Activated T-helper 1 cell treated with Interleukin-2 at 50 U/mL for 16 hours (primary cell): ENCODE data around the gene BIRC2.

ENCODE experiments used
- DNase-seq: peaks from one replicate; pipeline ENCODE4 v3.0.0-alpha.2; 2020; ENCODE audit warnings: low read depth

Gene BIRC2

GRCh38 chr11:102346748-102347461 is at the start of gene BIRC2:
BIRC2 (plus strand) TSS chr11:102347214; CDS start chr11:102349855, 2,641 bp downstream.
- DNase-seq = peak; percentile 90

GRCh38 chr11:102300837-102301236 is 46.2 kb upstream of the BIRC2 start:
- peak; percentile 44 for DNase-seq

GRCh38 chr11:102302241-102302640 is 44.8 kb upstream of the BIRC2 start:
- no peak for DNase-seq

- no peak for DNase-seq
Measured at GRCh38 chr11:102304686-102305085, 42.3 kb upstream of the BIRC2 start.

- DNase-seq = no peak
Measured at GRCh38 chr11:102305352-102306047, 41.5 kb upstream of the BIRC2 start.

DNA sequence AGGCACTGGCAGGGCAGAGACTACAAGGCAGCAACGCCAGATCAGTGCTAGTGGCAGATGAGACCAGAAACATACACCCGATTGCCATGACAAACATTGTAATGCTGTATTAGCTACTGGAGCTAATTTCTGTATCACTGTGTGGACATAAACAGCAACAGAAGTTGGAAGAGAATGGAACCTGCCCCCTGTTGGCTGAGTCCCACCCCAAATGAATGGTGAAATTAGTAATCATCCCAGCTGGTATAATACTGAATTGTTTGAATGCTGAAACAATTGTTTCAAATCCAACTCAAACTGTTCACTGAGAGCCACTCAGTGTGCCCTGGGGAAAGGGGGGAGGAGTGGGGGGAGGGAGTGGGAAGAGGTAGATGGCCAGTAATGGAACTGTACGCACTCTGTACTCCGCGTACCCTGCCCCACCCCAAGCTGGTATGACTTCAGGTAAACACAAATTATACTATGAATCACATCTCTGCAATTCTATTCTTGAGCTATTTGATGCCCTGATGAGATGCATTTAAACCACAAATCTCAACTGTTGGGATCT is 40.9 kb upstream of the BIRC2 start:
- DNase-seq = no peak

DNA sequence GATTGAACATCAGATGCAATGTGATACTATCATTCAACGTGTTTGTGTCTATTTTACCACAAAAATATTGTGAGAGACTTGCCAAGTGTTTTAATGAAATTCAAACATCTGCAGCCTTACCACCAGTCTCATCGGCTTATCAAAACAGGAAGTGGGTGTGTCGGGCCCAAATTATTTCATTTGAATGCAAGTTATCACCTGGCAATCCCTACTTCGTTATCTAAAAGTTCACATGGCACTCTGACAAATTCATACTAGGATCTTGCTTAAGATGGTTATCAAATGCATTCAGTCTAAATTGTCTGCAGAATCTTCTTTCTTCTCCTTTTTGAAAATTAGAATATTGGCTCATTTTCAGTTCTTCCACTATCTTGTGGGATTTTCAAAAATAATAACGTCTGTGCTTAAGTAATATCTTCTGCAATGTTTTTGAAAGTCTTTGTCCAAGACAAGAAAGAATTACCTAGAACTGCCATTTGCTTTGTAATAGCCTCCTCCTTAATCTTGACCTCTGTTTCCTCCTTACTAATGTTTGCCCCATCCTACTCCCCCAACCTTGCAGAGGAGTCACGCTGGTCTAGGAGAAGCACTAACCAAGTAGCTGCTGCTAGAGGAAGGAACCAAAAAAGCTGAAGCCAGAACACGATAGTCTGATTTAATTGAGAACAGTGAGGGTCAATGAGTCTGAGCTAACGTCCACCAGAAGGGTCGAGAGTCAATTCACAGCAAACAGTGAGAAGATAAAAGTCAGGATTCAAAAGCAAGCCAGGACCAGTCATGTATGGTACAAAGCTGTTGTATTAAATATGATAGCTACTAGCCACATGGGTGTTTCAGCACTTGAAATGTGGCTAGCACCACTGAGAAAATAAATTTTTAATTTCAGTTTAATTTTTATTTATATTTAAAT is 39.9 kb upstream of the BIRC2 start:
- DNase-seq = no peak

DNA sequence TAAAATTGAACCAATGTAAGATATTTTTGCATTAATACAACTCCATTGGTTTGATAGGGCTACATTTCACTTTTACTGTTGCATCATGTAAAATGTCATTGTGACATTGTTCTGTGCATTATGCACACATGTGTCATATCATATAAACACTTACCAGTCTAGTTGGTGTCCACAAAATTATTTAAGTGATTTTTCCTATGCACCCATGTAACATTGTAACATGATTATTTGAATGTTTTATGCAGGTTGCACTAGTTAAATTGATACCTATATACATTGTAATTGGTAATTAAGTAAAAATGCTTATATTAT is 39.3 kb upstream of the BIRC2 start:
- DNase-seq = no peak

DNA sequence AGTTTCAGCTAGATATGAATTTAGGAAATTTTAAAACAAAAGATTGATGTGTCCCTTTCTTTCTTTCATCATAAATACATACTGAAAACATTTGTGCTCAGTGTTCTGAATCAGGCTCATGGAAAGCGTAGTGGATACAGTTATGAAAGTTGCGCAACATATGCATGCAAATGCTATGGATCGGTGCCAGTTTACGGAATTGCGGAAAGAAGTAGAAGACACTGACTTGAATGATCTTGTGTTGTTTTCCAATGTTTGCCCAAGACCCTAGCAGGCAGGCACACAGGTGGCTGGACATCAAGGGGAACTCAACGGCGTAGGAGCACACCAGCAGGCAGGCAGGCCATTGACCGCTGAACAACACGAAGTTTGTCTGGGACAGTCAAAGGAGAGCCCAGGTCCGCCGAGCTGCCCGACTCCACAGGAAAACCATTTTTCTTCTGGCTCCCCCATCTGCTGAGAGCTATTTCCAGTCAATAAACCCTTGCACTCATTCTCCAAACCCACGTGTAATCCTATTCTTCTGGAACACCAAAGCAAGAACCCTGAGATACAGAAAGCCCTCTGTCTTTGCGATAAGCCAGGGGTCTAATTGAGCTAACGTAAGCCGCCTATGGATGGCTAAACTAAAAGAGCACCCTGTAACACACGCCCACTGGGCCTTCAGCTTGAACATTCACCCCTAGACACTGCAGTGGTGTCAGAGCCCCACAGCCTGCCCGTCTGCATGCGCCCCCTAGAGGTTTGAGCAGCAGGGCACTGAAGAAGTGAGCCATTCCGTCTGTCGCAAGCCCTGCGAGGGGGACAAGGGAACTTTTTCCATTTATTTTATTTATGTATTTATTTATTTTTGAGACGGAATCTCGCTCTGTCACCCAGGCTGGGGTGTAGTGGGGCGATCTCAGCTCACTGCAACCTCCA is 37.1 kb upstream of the BIRC2 start:
- no peak for DNase-seq

GRCh38 chr11:102312667-102313066 is 34.3 kb upstream of the BIRC2 start:
- DNase-seq = no peak

- no peak for DNase-seq
Measured at GRCh38 chr11:102313238-102313940, 33.6 kb upstream of the BIRC2 start.

DNA sequence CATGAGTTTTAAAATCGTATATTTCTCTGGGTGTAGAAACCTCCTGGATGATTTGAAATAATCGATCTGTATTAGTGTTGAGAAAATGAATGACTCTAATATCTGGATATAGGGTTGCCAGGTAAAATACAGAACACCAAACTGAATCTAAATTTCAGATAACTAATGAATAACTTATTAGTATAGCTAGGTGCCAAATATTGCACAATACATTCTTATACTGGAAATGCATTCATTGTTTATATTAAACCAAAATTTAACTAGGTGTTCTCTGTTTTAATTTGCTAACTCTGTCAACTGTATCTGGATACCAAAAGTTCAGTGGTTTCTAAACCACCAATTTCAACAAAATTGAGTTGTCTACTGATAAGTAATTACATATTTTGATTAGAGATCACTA is 32.2 kb upstream of the BIRC2 start:
- no peak for DNase-seq

DNA sequence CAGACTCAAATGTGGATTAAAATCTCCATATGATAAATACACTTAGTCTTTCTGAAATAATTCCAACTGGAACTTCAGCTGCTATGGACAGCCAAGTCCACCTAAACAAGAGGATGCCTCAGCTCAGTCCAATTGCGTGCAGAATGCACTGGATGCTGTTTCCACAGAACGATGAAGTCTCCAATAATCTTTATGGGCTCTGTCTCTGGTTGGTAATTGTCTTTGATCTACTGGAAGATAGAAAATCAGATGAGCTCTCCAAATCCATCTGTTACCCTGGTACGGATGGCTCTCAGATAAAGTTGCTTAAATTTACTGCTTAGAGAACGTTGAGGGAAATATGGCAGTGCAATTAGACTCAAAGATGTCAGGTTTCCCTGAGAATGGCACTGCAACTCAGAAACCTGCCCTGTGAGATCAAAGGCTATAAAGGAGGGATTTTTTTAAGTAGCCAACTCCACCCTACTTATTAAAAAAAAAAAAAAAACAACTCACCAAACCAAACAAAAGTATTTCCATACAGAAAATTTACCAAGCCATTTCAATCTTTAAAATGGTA is 30.6 kb upstream of the BIRC2 start:
- DNase-seq = no peak

- DNase-seq = peak; percentile 79
Measured at GRCh38 chr11:102317099-102317767, 29.8 kb upstream of the BIRC2 start, which contains the start of gene BIRC3. BIRC3 (plus strand) TSS chr11:102317484; CDS start chr11:102324510, 7,026 bp downstream.

DNA sequence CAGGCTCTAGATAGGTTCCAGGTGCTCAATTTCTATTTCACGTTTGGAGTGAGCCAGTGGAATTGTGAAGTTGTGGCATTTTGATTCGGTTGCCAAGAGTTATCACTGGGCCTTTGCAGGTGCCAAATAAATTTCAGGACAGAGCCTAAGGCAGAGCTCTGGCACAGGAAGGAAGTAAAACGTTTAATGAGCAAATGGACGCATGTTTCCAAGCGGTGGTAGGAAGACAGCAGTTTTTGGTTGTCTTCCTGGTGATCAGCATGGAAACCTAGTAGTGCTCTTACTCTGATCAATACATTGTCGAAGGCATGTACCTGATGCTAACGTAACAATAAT is 29.3 kb upstream of the BIRC2 start:
- DNase-seq = no peak

DNA sequence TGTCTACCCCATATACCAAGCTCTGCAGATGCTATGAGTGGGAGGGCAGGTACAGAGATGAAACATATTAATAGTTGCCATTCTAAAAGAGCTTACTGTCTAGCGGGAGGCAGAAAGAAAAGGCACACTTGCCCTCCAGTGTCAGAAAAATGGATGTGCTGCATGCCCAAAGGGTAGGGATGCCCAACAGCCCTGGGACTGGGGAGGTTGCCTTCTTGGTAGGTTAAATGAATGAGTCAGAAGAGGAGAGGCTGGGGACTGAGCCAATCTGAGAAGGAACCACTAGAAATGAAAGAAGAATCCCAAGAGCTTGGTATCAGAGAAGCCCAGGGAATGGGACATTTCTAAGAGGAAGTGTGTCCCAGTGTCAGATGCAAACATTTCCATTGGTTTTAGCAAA is 28.5 kb upstream of the BIRC2 start:
- peak; percentile 41 for DNase-seq

- DNase-seq = no peak
Measured at GRCh38 chr11:102319544-102319943, 27.5 kb upstream of the BIRC2 start.

DNA sequence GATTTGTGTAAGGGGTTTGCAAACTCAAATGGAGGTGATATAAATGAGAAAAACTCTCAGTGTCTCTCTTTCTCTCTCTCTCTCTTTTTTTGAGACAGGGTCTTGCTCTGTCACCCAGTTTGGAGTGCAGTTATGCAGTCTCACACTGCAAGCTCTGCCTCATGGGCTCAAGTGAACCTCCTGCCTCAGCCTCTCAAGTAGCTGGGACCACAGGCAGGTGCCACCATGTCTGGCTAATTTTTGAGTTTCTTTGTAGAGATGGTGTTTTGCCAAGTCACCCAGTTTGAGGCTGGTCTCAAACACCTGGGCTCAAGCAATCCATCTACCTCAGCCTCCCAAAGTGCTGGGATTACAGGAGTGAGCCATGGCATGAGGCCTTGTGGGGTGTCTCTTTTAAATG is 26.8 kb upstream of the BIRC2 start:
- no peak for DNase-seq

DNA sequence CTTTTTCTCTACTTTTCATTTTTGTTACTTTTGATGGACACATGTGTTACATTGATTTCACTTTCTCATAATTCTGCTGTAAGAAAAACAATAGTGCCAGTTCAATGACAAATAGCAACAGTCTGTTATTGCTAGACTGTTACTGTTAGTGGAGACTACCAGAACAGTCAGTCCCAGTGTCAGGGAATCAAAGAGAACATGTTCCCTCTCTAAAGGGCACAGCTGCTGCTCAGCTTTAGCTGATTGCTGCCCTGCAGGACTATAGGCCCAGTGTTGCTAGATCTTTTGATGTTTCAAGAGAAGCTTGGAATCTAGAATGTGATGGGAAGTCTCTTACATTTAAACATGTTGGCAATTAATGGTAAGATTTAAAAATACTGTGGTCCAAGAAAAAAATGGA is 26.3 kb upstream of the BIRC2 start:
- DNase-seq = no peak

- no peak for DNase-seq
Measured at GRCh38 chr11:102322560-102322959, 24.5 kb upstream of the BIRC2 start.
